Activated CD4-positive, alpha-beta T cell treated with anti-CD3 and anti-CD28 coated beads, Interleukin-2, amount 50 U/mL, for 4 hours (primary cell): Measurements from ENCODE around the gene GIMAP2.
A peak's percentile ranks its signal among the peaks of the same experiment; 100 is the strongest.
"Not testable (repeated sequence)": the region's sequence is repeated elsewhere in the genome, so short reads cannot be mapped to it uniquely, and the experiment has no call there.

Source experiments
- DNase-seq, 2 experiments: peaks; one replicate each; pipeline ENCODE4 v3.0.0-alpha.2; 2020

Gene GIMAP2

DNA sequence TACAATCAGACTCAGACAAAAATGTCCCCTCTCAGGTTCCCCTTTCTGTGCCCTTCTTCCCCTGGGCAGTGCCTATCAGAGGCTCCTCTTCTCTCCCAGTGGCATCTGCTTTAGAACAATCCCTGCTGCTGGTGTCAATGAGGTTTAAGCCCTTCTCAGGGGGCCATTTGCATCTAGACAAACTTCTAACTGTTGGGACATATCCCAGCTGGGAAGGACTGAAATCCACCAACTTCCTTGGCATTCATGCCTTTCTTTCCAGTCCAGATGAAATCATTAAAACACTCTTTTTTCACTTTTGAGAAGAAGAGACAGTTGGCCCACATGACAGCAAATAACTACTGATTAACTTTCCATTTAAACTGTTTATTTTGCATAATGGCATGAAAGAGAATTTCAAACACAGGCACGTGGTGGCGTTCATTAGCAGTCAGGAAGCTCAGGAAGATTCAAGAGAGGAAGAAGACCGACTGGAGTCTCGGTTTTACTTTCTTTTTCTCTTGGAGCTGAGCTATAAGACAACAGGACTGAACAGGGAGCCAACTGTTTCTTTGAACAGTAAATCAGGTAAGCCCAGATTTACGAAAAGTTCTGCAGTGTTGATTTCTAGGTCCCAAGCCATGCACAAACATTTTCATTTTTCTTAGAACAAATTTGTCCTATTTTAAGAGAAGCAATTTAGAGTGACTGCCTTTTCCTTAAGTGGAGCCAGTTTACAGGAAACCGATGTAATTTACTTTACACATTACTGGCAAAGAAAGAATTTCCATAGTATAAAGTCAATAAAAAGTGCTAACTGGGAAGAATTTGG, at the start of gene GIMAP2:
GIMAP2 (plus strand) TSS at position 488 of the 811 bp plus-strand sequence. CDS start 1,354 bp downstream, outside the sequence.
- peak in 1 of 2 experiments; percentile 30 for DNase-seq

DNA sequence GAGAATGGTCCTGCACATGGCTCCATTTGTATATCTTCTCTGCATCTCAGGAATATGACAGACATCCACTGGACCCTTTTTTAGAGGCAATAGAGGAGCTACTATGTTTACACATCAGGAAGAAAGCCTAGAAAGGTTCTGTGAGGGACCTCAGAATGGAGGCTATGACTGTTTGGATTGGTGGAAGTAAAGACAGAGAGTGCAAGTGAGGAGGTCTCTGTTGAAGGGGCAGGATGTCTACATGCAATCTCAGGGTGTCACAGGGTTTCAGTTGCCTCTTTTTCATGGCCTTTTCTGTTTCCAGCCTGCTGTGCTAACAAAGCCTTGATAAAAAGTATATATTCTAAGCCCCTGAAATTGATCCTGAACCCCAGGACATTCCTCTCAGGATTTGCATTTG, 43.7 kb upstream of the GIMAP2 start:
- DNase-seq = no peak

DNA sequence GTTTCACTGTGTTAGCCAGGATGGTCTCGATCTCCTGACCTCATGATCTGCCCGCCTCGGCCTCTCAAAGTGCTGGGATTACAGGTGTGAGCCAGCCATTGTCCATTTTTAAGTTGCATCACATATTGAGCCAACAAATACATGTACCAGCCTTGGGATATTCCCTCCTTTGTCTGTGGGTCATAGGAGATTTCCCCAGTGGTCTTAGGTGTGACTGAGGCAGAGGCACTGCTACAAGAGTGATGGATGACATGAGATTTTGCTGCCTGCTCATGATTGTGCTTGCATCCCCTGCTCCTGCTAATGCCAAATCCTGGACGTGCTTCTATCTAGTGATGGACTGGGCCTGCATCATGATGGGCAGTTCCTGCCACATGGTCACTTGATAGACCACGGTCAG, 42.6 kb upstream of the GIMAP2 start:
- no peak for DNase-seq

DNA sequence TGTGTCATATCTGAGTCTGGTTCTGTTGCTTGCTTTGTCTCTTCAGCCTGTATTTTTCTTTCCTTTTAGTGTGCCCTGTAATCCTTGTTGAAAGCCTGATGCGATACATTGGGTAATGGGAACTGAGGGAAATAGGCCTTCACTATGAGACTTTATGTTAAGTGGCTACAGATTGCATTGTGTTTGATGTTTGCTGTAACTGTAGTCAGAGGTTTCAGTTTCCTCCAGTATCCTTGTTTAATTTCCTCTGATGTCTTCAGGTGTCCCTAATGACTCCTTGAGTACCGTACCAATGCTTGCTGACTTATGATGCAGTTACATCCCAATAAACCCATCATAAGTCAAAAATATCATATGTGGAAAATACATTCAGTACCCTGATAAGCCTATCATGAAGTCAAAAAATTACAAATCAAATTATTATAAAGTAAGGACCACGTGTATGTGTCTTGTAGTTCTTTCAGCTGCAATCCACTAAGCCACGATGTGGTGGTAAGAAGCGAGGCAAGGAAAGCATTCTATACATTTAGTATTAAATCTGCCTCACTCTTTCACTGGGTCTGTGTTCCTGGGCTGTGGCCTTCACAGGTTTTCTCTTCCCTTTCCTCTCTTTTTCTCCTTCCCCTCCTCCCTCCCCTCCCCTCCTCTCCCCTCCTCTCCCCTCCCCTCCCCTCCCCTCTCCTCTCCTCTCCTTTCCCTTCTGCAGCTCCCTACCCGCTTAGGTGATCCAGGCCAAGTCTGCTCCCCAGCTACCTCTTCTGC, 40.1 kb upstream of the GIMAP2 start:
- no peak for DNase-seq

DNA sequence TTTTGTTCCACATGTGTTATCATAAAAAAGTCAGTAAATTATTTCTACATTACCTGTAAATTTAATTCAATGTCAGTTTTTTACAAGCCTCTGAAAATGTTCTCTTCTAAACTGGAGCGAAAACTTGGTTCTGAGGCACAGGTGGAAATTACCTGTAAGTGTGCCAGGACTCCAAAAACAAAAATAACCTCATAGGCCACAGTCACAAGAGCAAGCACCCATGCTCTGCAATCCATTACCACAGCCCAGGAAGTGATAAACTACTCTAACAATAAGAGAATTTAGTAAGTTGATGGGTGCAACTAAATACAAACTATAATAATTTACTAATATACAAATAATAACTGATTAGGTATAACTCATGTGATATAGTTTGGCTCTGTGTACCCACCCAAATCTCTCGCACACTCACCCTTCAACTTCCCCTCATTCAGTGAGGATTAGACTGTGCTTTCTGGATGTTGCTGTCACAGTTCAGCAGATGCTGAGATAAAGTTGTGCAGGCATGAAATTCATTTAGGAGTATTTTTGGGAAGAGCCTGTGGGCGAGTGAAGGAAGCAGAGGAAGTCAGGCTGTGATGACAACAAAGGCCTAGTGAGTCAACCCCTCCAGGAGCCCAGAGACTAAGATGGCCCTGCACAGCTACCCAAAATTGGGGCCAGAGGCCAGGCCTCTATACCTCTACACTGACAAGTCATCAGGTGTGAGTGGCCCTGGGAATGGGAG, 37.0 kb upstream of the GIMAP2 start:
- DNase-seq = no peak

DNA sequence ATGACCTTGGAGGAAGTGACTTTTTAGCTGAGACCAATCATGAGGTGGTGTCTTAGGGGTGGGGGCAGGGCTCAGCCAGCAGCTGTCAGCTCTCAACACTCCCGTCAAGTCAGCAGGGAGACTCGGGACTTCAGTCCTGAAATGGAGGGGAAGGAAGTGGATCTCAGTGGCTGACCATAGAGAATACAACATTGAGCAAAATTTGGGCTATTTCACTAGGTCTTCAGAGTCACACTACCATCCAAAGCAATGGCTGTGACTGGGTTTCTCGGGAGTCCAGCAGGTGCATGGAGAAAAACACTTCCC, 36.5 kb upstream of the GIMAP2 start:
- DNase-seq = no peak

DNA sequence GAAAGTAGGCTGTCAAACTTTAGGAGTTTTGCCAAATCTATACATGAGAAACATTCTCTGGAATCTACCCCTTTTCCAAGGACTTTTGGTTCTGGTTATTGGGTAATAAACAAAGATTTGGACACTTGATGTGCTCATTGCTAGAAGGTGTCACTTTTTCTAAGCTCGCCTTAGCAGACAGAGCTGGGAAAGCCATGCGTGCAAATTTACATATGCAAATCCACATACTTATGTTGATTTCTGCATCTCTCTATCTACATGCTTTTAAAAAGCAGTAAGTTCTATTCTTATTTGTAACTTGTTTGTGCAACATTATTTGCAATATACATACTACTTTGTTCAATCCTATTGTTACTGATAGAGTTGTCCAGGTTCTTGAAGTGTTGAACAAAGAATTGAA, 30.8 kb upstream of the GIMAP2 start:
- DNase-seq = no peak

DNA sequence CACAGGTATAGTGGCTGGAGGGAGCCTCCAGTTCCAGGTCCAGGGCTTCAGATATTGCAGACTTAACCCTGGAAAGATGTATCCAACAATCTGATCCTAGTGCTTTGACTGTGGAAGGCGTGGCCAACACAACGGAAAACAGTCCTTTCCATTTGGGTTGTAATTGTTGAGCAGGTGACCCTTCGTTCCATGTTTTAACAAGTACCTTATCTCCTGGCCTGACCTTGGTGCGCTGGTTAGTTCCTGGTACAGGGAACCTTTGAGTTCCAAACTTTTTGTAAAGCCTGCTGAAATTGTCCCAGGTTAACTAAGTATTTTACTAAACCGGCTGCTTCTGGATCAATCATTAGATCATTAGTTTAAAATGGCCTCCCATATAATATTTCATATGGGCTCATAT, 29.5 kb upstream of the GIMAP2 start:
- no peak for DNase-seq

DNA sequence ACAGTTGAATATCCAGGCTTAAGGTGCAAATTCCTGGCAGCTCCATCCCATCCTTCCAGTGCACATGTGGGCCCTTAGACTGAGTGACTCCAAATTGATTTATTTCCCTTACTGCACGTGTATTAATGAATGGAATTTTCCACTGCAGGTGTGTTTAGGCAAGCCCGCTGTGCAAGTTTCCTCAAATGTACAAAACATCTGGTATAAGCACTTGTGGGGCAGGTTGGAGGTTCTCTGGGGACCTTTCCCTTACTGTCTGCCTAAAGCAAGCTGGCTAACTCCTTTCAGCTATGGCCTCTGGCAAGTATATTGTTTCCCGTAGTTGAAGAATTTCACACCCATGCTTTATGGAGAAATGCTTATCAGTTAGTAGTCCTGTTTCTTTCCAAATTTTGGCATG, 28.0 kb upstream of the GIMAP2 start:
- no peak for DNase-seq

DNA sequence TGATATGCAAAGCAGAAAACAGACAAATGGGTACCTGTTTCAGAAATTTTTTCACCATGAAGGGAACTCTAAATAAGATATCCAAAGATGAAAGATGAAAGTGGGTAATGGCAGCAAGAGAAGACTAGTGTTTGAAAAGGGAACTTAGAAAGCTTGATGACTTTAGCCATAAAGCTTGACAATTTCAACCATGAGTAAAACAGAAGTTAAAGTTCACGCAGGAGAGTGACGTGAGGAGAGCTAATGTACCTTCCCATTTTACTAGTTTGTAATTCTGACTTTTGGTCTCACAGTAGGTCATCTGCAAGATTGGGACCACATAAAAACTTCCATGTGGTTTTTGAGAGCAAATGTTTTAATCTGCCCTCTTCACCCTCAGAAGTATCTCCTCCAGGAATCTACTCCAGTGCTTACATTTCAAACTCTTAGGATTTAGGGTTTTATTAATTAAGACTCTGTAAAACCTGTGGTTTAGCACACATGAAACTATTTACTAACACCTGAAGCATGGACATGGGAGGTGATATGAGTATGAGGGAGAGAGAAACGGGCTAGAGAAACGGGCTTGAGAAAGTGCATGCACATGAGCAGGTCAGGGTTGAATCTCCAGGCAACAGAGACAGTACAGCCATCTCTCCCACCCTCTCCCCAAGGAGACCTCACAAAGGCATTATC, 24.4 kb upstream of the GIMAP2 start:
- no peak for DNase-seq

DNA sequence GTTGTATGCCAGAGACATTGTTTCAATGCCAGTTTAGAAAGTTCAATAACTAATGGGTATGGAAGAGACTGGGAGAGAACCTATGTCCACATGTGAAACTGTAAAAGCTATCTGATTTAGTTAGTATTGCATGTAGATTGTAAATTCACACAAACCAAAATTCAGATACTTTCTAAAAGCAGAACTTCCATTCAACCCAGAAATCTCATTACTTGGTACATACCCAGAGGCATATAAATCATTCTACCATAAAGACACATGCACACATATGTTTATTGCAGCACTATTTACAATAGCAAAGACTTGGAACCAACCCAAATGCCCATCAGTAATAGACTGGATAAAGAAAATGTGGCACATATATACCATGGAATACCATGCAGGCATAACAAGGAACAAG, 22.7 kb upstream of the GIMAP2 start:
- not testable (repeated sequence) for DNase-seq

DNA sequence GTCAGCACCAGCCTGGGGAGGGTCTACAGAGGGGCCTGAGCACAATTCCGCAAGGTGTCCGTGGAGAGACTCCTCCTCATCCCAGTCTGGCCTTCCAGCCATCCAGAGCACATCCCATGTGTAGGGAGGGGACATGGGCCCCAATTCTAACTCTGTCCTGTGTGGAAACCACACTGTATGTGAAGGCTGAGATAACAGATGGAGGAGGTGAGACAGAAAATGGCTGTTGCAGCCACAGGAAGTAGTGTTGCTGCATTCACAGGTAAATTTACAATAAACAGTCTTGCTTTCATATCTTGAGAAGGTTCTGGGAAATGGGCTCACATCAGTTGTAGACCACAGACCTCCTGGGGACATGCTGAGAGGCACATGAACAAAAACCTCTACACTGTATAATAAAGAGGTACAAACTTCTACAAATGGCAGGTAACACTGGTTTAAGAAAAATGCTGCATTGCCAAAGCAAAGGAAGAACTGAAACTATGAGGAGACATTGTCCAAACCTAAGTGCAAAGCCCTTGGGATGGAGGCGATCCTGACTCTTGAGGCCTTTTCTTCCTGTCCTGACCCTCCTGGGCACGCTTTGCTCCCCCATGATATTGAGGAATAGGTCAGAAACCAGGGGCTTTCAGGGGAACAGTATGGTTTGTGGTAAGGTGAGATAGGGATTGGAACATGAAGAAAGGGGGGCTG, 21.6 kb upstream of the GIMAP2 start:
- no peak for DNase-seq

DNA sequence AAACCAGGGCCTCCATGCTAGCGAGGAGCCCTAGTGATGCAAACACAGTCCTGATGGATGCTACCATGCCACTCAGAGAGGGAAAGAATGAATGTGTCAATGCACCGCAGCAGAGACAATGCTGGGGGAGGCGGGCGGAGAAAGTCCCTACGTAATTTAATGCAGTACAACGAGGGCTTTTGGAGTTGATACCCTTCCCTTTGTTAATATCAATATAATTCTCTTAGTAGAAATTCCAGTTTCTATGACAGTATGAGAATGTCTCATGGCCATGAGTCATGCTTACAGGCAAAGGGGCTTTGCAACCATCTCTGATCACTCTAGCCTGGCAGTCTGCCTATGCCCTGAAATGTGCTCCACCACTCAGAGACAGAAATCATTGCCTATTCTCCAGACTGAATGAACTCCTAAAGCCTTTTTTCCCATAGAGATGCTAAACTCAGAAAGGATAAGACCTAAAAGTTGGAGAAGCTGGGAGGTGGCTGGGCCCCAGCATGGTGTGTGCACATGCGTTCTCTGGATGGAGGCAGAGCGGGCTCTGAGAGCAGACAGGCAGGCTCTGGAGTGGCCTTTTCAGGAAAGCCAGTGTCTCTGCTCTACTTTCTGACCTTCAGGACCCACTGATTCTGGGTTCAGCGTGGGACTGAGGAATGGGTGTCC, 20.3 kb upstream of the GIMAP2 start:
- DNase-seq = peak; percentile 35 to 36

DNA sequence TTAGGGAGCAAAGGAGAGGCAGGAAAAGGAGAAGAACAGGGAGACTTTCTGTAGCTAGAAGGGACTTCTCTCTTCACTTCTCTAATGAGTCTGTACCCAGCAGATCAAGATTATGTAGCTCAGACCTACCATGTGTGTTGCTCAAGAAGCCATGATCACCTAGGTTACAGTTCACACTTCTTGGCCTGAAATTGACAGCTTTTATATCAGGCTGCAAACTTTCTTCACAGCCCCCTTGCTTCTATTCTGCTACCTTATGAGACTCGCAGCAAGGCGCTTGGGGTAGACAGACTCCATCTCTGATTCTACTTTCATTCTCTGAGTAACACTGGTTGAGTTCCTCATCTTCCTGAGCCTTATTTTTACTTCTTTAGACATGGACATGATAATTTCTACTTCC, 19.6 kb upstream of the GIMAP2 start:
- DNase-seq = no peak

DNA sequence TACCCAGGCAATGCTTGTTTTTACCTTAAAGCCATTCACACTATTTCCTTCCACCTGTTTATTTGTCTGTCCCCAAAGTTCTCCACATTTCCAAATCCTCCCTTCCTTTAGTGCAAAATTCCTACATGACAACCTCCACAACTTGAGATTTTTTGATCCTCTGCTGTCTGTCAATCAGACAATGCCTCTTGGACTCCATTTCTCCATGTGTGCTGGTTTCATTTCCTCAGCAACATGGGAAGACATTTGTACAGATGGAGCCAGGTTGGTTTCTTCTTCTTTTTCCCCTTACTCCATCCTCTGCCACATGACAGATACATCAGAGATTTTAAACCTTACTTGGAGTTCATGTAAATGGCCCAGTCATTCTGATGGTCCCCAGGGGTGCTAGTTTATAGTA, 19.1 kb upstream of the GIMAP2 start:
- no peak for DNase-seq

DNA sequence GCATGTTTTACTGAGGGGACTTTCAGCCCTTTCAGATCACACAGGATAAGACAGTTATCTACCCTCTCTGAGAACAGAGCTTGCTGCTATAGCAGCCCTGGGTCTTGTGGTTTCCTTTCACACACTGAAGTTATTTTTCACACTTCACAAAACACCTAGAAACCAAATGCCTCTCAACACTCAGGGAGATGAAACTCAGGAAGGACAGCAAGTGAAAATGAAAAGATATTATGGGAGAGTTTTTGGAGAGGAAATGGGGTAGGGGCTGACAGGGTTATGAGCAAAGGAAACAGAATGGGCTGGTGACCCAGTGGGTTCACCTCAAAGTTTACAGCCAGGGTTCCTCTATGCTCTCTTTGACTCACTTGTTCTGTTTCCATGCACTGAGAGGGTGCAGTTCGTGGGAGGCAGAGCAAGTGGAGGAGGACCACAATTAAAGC, 17.0 kb upstream of the GIMAP2 start:
- peak; percentile 49 to 57 for DNase-seq

DNA sequence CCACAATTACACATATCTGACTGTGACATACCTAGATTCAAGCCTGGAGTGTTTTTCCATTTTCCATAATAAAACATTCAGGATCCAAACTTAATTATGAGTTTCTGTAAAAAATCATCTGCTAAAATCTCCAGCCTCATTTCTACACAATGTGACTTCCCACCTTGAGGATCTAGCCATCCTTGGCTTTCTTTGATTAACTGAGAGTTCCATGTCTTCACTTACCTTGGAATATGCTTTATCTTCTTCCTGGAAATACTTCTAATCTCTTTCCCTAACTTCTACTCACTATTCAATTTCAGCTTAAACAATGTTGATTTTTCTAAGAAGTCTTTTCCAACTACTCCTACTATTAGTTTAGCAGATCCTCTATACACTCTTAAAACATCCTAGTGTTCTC, 16.5 kb upstream of the GIMAP2 start:
- no peak for DNase-seq

DNA sequence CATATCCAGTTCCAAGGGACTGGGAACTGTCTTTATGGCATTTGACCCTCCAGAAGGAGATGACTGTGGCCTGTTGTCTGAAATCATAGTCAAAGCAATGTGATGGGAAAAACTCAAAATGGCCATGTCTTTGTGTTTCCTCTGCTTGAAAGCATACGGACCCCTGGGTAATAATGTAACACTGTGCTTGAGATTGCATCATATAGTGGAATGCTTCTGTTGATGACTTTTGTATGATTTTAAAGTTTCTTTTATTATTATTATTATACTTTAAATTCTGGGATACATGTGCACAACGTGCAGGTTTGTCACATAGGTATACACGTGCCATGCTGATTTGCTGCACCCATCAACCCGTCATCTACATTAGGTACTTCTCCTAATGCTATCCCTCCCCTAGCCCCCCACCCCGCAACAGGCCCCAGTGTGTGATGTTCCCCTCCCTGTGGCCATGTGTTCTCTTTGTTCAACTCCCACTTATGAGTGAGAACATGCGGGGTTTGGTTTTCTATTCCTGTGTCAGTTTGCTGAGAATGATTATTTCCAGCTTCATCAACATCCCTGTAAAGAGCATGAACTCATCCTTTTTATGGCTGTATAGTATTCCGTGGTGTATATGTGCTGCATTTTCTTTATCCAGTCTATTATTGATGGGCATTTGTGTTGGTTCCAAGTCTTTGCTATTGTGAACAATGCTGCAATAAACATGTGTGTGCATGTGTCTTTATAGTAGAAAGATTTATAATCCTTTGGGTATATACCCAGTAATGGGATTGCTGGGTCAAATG, 13.5 kb upstream of the GIMAP2 start:
- not testable (repeated sequence) for DNase-seq

DNA sequence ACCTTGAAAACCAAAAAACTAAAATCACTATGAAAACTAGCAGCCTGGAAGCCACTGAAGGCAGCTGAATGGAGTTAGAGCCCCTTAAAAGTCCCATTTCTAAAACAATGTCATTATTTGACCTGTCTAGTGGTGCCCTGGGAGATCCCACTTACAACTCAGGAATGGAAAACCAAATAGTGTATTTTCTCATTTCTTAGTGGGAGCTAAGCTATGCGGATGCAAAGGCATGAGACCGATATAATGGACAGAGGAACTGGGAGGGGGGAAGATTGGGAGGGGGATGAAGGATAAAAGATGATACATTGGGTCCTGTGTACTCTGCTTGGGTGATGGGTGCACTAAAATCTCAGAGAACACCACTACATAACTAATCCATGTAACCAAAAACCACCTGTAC, 9.8 kb upstream of the GIMAP2 start:
- no peak for DNase-seq

DNA sequence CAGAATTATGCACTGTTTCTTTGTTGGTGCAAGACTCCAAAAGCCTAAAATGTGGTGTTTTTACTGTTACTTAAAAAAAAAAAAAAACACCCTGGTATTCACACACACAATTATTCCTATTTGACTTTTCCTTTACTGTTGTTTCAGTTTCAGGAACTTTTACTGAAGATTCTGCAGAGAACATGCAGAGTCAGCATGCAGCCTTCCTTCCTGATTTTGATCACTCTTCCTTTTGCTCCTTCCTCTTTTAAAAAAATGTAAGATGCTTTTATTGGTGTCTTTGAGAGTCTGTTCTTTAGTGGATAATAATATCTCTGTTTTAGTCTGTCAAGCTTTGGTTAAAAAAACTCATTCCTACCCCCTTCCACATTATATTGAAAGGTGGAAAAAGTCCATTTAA, 9.2 kb upstream of the GIMAP2 start:
- DNase-seq = not testable (repeated sequence)

DNA sequence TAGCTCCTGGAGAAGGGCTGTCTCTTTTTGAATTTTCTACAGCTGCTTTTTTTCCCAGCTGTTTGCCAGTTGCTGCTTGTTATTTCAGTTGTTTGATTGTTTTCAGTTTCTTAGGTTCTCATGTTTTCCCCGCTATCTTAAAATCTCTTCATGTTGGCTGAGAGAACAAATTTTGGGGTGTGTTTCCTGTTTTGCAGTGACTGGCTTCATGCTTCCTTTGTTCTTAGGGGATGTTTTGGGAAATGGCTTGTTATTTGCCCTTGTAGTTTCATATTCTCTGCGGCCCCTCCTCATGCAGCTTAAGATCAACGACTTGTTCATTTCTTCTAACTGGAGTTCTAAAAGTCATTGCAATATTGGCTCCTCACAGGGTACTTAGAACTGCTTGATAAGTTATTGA, 8.7 kb upstream of the GIMAP2 start:
- DNase-seq = not testable (repeated sequence)
